SU-DHL-6 (cell line): ENCODE data around the gene PRSS48.

Experiments used
- CTCF ChIP-seq: fragments of 200-600 bp; sonication (generic); IDR thresholded peaks from one replicate; pipeline ENCODE4 v1.5.1; 2017; ENCODE audit warnings: antibody characterized with exemption, mild to moderate bottlenecking, low read length, moderate library complexity; ENCODE audit not compliant: insufficient read depth, poor library complexity, severe bottlenecking
- EZH2phosphoT487 ChIP-seq: fragments of 200-600 bp; sonication (generic), shearing (Covaris generic); conservative IDR thresholded peaks from 2 replicates; pipeline ENCODE4 v1.6.1; 2018; ENCODE audit warnings: mild to moderate bottlenecking, antibody characterized with exemption, low read length, moderate library complexity, mixed read lengths

DNA sequence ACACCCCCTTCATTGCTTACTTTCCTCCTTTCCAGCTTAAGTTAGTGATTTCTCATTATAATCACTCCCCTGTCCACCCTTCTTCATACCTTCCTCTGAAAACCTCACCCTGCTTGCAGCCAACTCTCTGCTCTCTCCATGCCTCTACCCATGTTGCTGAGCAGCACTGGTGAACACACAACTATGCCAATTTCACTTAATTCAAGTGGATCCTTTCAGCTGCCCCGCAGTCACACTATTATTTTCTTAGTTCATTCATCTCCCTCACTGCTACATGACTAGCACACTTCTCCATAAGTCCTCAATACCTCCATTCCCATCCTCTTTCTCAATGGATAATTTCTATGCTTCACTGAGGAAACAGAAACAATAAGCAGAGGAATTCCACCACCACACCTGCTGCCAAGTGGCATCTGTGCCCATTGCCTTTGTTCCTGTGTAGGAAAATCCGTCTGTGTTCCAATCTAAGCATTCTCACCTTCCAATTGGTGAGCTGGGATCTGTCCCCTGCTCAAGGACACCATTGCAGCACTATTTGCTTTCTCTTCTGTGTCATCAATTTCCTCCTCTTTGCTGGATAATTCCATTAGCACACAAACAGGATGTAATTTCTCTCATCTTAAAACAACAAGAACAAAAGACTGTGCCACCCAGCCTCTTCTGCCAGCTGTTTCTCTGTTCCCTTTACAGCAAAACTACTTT lies 25.2 kb upstream of the PRSS48 start:
- TF ChIP-seq CTCF (no peak), EZH2phosphoT487 (no peak)
